Smooth muscle cell (in vitro differentiated cells): ENCODE results near the gene WWC2. TPM values are rescaled to one million over a fixed set of nuclear protein-coding genes. Genes with fewer than 3 reads are reported as not detected.

Experiments used
- DNase-seq: peaks from one replicate; lab custom pipeline; 2025; ENCODE audit not compliant: unreplicated experiment; lab: John Stamatoyannopoulos, UW
- H2AFZ ChIP-seq: fragments of 200-600 bp; sonication (generic); 2 replicates; pipeline ENCODE4 v1.6.0; 2016; ENCODE audit warnings: antibody characterized with exemption, low read depth, mild to moderate bottlenecking
- H3F3A ChIP-seq: fragments of 200-600 bp; sonication (generic); 2 replicates; pipeline ENCODE4 v1.6.0; 2017; ENCODE audit warnings: antibody characterized with exemption, low read depth
- H3K27ac ChIP-seq: fragments of 200-600 bp; sonication (generic); 2 replicates; pipeline ENCODE4 v1.5.1; 2016; ENCODE audit warnings: low read depth, mild to moderate bottlenecking
- H3K27me3 ChIP-seq: fragments of 200-600 bp; sonication (generic); 2 replicates; pipeline ENCODE4 v1.6.1; 2016; ENCODE audit warnings: low read depth, mild to moderate bottlenecking
- H3K36me3 ChIP-seq: fragments of 200-600 bp; sonication (generic); 2 replicates; pipeline ENCODE4 v1.5.1; 2016; ENCODE audit warnings: low read depth
- H3K4me1 ChIP-seq: fragments of 200-600 bp; sonication (generic); 2 replicates; pipeline ENCODE4 v1.5.1; 2016; ENCODE audit warnings: low read depth
- H3K4me2 ChIP-seq: fragments of 200-600 bp; sonication (generic); 2 replicates; pipeline ENCODE4 v1.6.0; 2016; ENCODE audit warnings: mild to moderate bottlenecking
- H3K4me3 ChIP-seq: fragments of 200-600 bp; sonication (generic); 2 replicates; pipeline ENCODE4 v1.5.1; 2016; ENCODE audit warnings: mild to moderate bottlenecking
- H3K79me2 ChIP-seq: fragments of 200-600 bp; sonication (generic); 2 replicates; pipeline ENCODE4 v1.6.0; 2016; ENCODE audit warnings: low read depth, mild to moderate bottlenecking
- H3K9ac ChIP-seq: fragments of 200-600 bp; sonication (generic); 2 replicates; pipeline ENCODE4 v1.6.0; 2016; ENCODE audit warnings: low read depth
- H3K9me3 ChIP-seq: fragments of 200-600 bp; sonication (generic); replicated peaks from 2 replicates; pipeline ENCODE4 v1.5.1; 2016; ENCODE audit warnings: low read depth
- H4K20me1 ChIP-seq: fragments of 200-600 bp; sonication (generic); 2 replicates; pipeline ENCODE4 v1.6.0; 2016; ENCODE audit warnings: low read depth
- WGBS: methylation state at CpG from one replicate; pipeline ENCODE4 v1.1.7; 2016; ENCODE audit warnings: low lambda C conversion rate; 5-methylcytosine and 5-hydroxymethylcytosine counted together
- polyA plus RNA-seq: library from polyadenylated mRNA; unstranded; fragments of >200 nt; fragmentation: Nextera tagmentation; extraction: Ambion mirVana; gene quantifications from 2 replicates; pipeline ENCODE4 v1.2.1, GENCODE V29; 2016
- total RNA-seq: library from RNA; depleted of rRNA; stranded (reverse); fragments of >200 nt; gene quantifications from 2 replicates; pipeline ENCODE4 v1.2.3, GENCODE V29; 2014
- TF ChIP-seq, protein P1 (sequence below): fragments of 200-600 bp; sonication (generic); IDR thresholded peaks from 2 replicates; pipeline ENCODE4 v1.5.1; 2017; ENCODE audit warnings: borderline replicate concordance, mild to moderate bottlenecking, antibody characterized with exemption; ENCODE audit not compliant: insufficient read depth, poor library complexity, severe bottlenecking

WWC2 gene
- total and polyA plus RNA-seq, 2 experiments from 2014 or later = 11.2 to 13.5 TPM

- Histone ChIP-seq H3K9ac (no peak overlapping the region), H3K36me3 (no peaks in the 10 kb centered on the region), H3K4me2 (no peak overlapping the region), H3K79me2 (peaks cover 63% of the 10 kb centered on the region), H3F3A (no peaks in the 10 kb centered on the region), H2AFZ (no peak overlapping the region), H3K4me1 (peaks cover 19% of the 10 kb centered on the region), H4K20me1 (peaks cover 77% of the 10 kb centered on the region), H3K9me3 (no peaks in the 10 kb centered on the region), H3K27ac (no peak overlapping the region), H3K4me3 (no peak overlapping the region), H3K27me3 (no peaks in the 10 kb centered on the region)
- WGBS = 32% methylated on average over 3 of the region's 3 CpGs
- TF ChIP-seq, protein P1, sequence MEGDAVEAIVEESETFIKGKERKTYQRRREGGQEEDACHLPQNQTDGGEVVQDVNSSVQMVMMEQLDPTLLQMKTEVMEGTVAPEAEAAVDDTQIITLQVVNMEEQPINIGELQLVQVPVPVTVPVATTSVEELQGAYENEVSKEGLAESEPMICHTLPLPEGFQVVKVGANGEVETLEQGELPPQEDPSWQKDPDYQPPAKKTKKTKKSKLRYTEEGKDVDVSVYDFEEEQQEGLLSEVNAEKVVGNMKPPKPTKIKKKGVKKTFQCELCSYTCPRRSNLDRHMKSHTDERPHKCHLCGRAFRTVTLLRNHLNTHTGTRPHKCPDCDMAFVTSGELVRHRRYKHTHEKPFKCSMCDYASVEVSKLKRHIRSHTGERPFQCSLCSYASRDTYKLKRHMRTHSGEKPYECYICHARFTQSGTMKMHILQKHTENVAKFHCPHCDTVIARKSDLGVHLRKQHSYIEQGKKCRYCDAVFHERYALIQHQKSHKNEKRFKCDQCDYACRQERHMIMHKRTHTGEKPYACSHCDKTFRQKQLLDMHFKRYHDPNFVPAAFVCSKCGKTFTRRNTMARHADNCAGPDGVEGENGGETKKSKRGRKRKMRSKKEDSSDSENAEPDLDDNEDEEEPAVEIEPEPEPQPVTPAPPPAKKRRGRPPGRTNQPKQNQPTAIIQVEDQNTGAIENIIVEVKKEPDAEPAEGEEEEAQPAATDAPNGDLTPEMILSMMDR = no peak
- DNase-seq = no peak
Measured at GRCh38 chr4:183178201-183178600, 79.1 kb downstream of the WWC2 start.

DNA sequence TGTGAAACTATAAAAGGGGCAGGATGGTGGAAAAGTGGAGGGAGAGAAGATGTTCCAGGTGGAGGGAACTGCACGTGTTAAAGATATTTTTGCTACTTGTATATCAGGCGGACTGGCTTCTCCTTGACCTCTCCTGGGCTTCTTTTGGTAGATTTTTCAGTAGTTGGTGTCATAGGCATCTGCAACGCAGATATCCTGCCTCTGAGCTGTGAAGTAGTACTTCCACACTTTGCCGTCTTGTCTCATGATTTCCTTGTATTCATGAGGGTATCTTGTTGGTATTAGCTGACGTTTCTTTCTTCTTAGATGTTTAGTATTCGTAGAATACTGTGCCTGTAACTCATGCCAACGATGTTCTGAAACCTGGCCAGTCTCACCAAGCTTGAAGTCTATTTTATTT, 81.0 kb downstream of the WWC2 start:
- Histone ChIP-seq H3K4me1 (peaks cover 13% of the 10 kb centered on the region), H3K4me2 (no peak overlapping the region), H3K27ac (no peak overlapping the region), H3K4me3 (no peak overlapping the region), H4K20me1 (peaks cover 75% of the 10 kb centered on the region), H3K9me3 (no peaks in the 10 kb centered on the region), H3K9ac (no peak overlapping the region), H3K36me3 (no peaks in the 10 kb centered on the region), H3K27me3 (no peaks in the 10 kb centered on the region), H3K79me2 (peaks cover 55% of the 10 kb centered on the region), H2AFZ (no peak overlapping the region), H3F3A (no peaks in the 10 kb centered on the region)
- WGBS = 84% methylated on average over 7 of the region's 7 CpGs
- TF ChIP-seq, protein P1 = no peak
- DNase-seq = no peak

DNA sequence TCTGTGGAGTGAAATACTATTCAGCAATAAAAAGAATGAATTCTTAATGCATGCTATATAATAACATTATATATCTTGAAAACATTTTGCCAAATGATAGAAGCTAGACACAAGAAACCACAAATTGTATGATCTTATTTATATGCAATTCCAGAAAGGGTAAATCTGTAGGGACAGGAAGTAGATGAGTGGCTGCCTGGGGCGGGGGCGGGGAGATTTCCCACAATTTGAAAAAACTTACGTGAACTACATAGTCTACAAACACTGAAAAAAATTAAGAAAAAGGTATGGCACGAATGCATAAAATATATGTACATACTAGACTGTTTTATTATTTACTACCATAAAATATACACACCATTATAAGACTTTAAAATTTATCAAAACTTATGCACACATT, 81.6 kb downstream of the WWC2 start:
- WGBS = 85% methylated on average over 4 of the region's 4 CpGs

DNA sequence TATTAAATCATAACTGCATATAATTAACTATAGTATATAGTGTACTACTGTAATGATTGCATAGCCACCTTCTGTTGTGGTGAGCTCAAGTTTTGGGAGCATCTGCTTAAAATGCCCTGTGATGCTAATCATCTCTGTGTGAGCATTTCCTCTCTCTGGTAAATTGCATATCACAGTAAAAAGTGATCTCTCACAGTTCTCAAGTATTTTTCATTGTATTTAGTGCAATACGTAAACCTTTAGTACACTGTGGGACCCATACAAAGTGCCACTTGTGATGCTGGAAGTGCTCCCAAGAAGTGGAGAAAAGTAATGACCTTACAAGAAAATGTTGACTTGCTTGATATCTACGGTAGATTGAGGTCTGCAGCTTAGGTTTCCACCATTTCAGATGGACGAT, 82.0 kb downstream of the WWC2 start:
- H3K27ac ChIP-seq = no peak overlapping the region
- H3F3A ChIP-seq = no peaks in the 10 kb centered on the region
- H3K4me3 ChIP-seq = no peak overlapping the region
- TF ChIP-seq, protein P1 = no peak
- H3K9ac ChIP-seq = no peak overlapping the region
- no peak for DNase-seq
- 87% methylated on average over 3 of the region's 3 CpGs for WGBS
- peaks cover 46% of the 10 kb centered on the region for H3K79me2 ChIP-seq
- H3K4me1 ChIP-seq = peaks cover 13% of the 10 kb centered on the region
- no peak overlapping the region for H3K4me2 ChIP-seq
- H2AFZ ChIP-seq = no peak overlapping the region
- H3K36me3 ChIP-seq = no peaks in the 10 kb centered on the region
- H4K20me1 ChIP-seq = peaks cover 66% of the 10 kb centered on the region
- no peaks in the 10 kb centered on the region for H3K27me3 ChIP-seq
- no peaks in the 10 kb centered on the region for H3K9me3 ChIP-seq

More for the DNA sequence above, 81.6 kb downstream of the WWC2 start:
- Histone ChIP-seq H3K4me3 (no peak overlapping the region), H3K4me2 (no peak overlapping the region), H3K27ac (no peak overlapping the region), H3K36me3 (no peaks in the 10 kb centered on the region), H3K27me3 (no peaks in the 10 kb centered on the region), H3F3A (no peaks in the 10 kb centered on the region), H2AFZ (no peak overlapping the region), H4K20me1 (peaks cover 70% of the 10 kb centered on the region), H3K4me1 (peaks cover 13% of the 10 kb centered on the region), H3K9me3 (no peaks in the 10 kb centered on the region), H3K9ac (no peak overlapping the region), H3K79me2 (peaks cover 50% of the 10 kb centered on the region)
- no peak for DNase-seq
- TF ChIP-seq, protein P1 = no peak
